K562 (cell line): Measurements from ENCODE around the gene VPS13D. TPM values are rescaled to one million over a fixed set of nuclear protein-coding genes. Genes with fewer than 3 reads are reported as not detected.

Source experiments
- ARID2 ChIP-seq: fragments of 450-650 bp; IDR thresholded peaks from 2 replicates; pipeline ENCODE4 v1.6.1; 2017; ENCODE audit warnings: antibody characterized with exemption, mild to moderate bottlenecking
- EHMT2 ChIP-seq: fragments of 450-650 bp; IDR thresholded peaks from 2 replicates; pipeline ENCODE4 v1.6.1; 2018; ENCODE audit warnings: antibody characterized with exemption
- ETV5 ChIP-seq: sonication (generic); formaldehyde crosslinking; IDR thresholded peaks from 2 replicates; pipeline ENCODE4 v1.4.0; 2020; ENCODE audit warnings: low read depth, mild to moderate bottlenecking, missing genetic modification reagents
- GATAD2B ChIP-seq: fragments of 450-650 bp; IDR thresholded peaks from 2 replicates; pipeline ENCODE4 v1.6.1; 2017; ENCODE audit warnings: mild to moderate bottlenecking, borderline replicate concordance
- NFYB ChIP-seq: IDR thresholded peaks from 2 replicates; pipeline ENCODE4 v1.6.1; 2011; ENCODE audit warnings: mild to moderate bottlenecking, moderate library complexity; ENCODE audit not compliant: insufficient read length; ENCODE audit errors: extremely low read depth
- POU5F1 ChIP-seq: fragments of 150-350 bp; IDR thresholded peaks from 2 replicates; pipeline ENCODE4 v1.6.1; 2014; ENCODE audit warnings: borderline replicate concordance, low read length, low read depth, mild to moderate bottlenecking; ENCODE audit not compliant: partially characterized antibody
- RBM39 ChIP-seq: fragments of 200-400 bp; formaldehyde crosslinking; optimal IDR thresholded peaks from 2 replicates; pipeline ENCODE3; 2018; ENCODE audit warnings: low read depth, low read length
- SMAD4 ChIP-seq: fragments of 250-450 bp; sonication (Bioruptor Pico); conservative IDR thresholded peaks from 2 replicates; pipeline ENCODE4 v1.8.0; 2021; ENCODE audit warnings: inconsistent platforms, mild to moderate bottlenecking, moderate library complexity
- SP1 ChIP-seq: sonication (generic); formaldehyde crosslinking; IDR thresholded peaks from 2 replicates; pipeline ENCODE4 v1.8.1; 2022; ENCODE audit warnings: mild to moderate bottlenecking, missing genetic modification reagents
- ZNF311 ChIP-seq: fragments of 250-450 bp; sonication (Bioruptor Pico); IDR thresholded peaks from 2 replicates; pipeline ENCODE4 v1.4.0; 2020; ENCODE audit warnings: mild to moderate bottlenecking, moderate library complexity
- ZNF561 ChIP-seq: fragments of 450-650 bp; formaldehyde crosslinking; conservative IDR thresholded peaks from 2 replicates; pipeline ENCODE4 v1.4.0; 2020; ENCODE audit warnings: mild to moderate bottlenecking, moderate library complexity
- ZSCAN32 ChIP-seq: fragments of 450-650 bp; formaldehyde crosslinking; IDR thresholded peaks from 2 replicates; pipeline ENCODE4 v1.4.0; 2020; ENCODE audit warnings: mild to moderate bottlenecking, moderate library complexity
- polyA plus RNA-seq, 8 experiments: library from polyadenylated mRNA; depleted of rRNA in 4 of 8; stranded (reverse) in 5 of 8; unstranded in 3 of 8; fragments of >200 nt; fragmentation: Nextera tagmentation in 2 of 8; fragmentation: Illumina TruSeq in 1 of 8; extraction: Ambion mirVana in 2 of 8; extraction: Trizol in 1 of 8; gene quantifications; 2 replicates each; pipeline versions ENCODE4 v1.2.1 to v1.2.3, GENCODE V29; 2011 to 2014; ENCODE audit warnings: inconsistent platforms in 1 of 8, missing spikeins in 1 of 8
- total RNA-seq, 7 experiments: library from RNA; depleted of rRNA in 6 of 7; stranded (reverse); fragments of >200 nt in 6 of 7; fragmentation: Illumina TruSeq in 2 of 7; extraction: Trizol in 2 of 7; gene quantifications; 2 replicates each; pipeline versions ENCODE4 v1.2.1 to v1.2.3, GENCODE V29; 2011 to 2021; ENCODE audit warnings: low replicate concordance in 1 of 7
- TF ChIP-seq, protein P1 (sequence below): fragments of 250-450 bp; sonication (Bioruptor Pico); IDR thresholded peaks from 2 replicates; pipeline ENCODE4 v1.9.0; 2021; ENCODE audit warnings: mild to moderate bottlenecking
- TF ChIP-seq, protein P2 (sequence below): fragments of 450-650 bp; IDR thresholded peaks from 2 replicates; pipeline ENCODE4 v1.7.0; 2016; ENCODE audit warnings: borderline replicate concordance
- TF ChIP-seq, protein P3 (sequence below): fragments of 450-650 bp; formaldehyde crosslinking; IDR thresholded peaks from 2 replicates; pipeline ENCODE4 v1.4.0; 2020; ENCODE audit warnings: mild to moderate bottlenecking, moderate library complexity
- TF ChIP-seq, protein P4 (sequence below): sonication (generic); formaldehyde crosslinking; IDR thresholded peaks from 2 replicates; pipeline ENCODE4 v1.8.1; 2023; ENCODE audit warnings: missing genetic modification reagents, mild to moderate bottlenecking, borderline replicate concordance
- TF ChIP-seq, protein P5 (sequence below): IDR thresholded peaks from 2 replicates; pipeline ENCODE4 v1.6.1; 2014; ENCODE audit warnings: antibody characterized with exemption

Gene VPS13D
- total and polyA plus RNA-seq, 9 of the 15 experiments (the other 6 are each of a cell fraction or from before 2014, with no cell fraction given), result 6.1 to 51.5 (median 38.5) TPM

DNA sequence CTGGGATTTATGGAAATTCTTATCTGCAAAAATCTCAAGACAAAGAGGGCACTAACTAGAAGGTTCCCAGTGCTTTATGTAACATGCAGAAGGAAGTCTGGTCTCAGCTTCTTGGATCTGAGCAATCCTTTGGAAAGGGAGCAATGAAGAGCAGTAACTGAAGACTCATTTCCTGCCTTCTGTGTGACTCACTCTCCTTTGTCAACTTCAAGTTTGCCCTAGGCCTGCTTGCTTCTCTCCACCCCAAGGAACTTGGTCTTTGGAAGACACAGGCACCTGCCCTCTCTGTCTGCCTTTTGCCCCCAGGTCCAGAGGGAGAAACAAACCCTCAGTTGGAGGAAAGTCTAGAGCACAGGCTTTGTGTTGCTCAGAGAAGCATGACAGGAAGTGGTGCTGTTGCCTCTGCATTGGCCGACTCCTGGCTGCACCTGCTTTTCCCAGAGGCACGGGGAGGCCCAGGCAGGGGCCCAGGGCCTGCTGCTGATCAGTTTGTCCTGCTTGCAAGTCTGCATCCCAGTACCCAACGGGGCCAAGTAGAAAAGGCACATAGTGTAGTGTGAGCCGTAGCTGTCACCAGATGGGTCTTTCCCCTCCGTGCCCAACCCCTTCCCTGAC, 251.0 kb downstream of the VPS13D start (continued):
- TF ChIP-seq ETV5 (CRISPR knock-in tag), result peak; percentile 81; the same call in 1 of the 2 replicates
- TF ChIP-seq, protein P1, sequence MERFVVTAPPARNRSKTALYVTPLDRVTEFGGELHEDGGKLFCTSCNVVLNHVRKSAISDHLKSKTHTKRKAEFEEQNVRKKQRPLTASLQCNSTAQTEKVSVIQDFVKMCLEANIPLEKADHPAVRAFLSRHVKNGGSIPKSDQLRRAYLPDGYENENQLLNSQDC (CRISPR knock-in tag), result no peak
- TF ChIP-seq SMAD4 (CRISPR knock-in tag), result 0 out of 2 replicates have a peak, but pooled peaks have one; percentile 76
- TF ChIP-seq, protein P2, sequence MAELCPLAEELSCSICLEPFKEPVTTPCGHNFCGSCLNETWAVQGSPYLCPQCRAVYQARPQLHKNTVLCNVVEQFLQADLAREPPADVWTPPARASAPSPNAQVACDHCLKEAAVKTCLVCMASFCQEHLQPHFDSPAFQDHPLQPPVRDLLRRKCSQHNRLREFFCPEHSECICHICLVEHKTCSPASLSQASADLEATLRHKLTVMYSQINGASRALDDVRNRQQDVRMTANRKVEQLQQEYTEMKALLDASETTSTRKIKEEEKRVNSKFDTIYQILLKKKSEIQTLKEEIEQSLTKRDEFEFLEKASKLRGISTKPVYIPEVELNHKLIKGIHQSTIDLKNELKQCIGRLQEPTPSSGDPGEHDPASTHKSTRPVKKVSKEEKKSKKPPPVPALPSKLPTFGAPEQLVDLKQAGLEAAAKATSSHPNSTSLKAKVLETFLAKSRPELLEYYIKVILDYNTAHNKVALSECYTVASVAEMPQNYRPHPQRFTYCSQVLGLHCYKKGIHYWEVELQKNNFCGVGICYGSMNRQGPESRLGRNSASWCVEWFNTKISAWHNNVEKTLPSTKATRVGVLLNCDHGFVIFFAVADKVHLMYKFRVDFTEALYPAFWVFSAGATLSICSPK, result no peak
- no peak for TF ChIP-seq RBM39
- TF ChIP-seq, protein P3, sequence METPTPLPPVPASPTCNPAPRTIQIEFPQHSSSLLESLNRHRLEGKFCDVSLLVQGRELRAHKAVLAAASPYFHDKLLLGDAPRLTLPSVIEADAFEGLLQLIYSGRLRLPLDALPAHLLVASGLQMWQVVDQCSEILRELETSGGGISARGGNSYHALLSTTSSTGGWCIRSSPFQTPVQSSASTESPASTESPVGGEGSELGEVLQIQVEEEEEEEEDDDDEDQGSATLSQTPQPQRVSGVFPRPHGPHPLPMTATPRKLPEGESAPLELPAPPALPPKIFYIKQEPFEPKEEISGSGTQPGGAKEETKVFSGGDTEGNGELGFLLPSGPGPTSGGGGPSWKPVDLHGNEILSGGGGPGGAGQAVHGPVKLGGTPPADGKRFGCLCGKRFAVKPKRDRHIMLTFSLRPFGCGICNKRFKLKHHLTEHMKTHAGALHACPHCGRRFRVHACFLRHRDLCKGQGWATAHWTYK (CRISPR knock-in tag), result no peak; the same call in 1 of the 2 replicates
- TF ChIP-seq ARID2, result no peak
- TF ChIP-seq, protein P4, sequence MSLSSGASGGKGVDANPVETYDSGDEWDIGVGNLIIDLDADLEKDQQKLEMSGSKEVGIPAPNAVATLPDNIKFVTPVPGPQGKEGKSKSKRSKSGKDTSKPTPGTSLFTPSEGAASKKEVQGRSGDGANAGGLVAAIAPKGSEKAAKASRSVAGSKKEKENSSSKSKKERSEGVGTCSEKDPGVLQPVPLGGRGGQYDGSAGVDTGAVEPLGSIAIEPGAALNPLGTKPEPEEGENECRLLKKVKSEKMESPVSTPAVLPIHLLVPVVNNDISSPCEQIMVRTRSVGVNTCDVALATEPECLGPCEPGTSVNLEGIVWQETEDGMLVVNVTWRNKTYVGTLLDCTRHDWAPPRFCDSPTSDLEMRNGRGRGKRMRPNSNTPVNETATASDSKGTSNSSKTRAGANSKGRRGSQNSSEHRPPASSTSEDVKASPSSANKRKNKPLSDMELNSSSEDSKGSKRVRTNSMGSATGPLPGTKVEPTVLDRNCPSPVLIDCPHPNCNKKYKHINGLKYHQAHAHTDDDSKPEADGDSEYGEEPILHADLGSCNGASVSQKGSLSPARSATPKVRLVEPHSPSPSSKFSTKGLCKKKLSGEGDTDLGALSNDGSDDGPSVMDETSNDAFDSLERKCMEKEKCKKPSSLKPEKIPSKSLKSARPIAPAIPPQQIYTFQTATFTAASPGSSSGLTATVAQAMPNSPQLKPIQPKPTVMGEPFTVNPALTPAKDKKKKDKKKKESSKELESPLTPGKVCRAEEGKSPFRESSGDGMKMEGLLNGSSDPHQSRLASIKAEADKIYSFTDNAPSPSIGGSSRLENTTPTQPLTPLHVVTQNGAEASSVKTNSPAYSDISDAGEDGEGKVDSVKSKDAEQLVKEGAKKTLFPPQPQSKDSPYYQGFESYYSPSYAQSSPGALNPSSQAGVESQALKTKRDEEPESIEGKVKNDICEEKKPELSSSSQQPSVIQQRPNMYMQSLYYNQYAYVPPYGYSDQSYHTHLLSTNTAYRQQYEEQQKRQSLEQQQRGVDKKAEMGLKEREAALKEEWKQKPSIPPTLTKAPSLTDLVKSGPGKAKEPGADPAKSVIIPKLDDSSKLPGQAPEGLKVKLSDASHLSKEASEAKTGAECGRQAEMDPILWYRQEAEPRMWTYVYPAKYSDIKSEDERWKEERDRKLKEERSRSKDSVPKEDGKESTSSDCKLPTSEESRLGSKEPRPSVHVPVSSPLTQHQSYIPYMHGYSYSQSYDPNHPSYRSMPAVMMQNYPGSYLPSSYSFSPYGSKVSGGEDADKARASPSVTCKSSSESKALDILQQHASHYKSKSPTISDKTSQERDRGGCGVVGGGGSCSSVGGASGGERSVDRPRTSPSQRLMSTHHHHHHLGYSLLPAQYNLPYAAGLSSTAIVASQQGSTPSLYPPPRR (CRISPR knock-in tag), result 0 out of 2 replicates have a peak, but pooled peaks have one; percentile 14
- TF ChIP-seq EHMT2, result 0 out of 2 replicates have a peak, but pooled peaks have one; percentile 20
- TF ChIP-seq, protein P5, sequence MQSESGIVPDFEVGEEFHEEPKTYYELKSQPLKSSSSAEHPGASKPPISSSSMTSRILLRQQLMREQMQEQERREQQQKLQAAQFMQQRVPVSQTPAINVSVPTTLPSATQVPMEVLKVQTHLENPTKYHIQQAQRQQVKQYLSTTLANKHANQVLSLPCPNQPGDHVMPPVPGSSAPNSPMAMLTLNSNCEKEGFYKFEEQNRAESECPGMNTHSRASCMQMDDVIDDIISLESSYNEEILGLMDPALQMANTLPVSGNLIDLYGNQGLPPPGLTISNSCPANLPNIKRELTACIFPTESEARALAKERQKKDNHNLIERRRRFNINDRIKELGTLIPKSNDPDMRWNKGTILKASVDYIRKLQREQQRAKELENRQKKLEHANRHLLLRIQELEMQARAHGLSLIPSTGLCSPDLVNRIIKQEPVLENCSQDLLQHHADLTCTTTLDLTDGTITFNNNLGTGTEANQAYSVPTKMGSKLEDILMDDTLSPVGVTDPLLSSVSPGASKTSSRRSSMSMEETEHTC, result no peak
- no peak for TF ChIP-seq NFYB
- no peak for TF ChIP-seq SP1 (CRISPR knock-in tag)
- no peak for TF ChIP-seq ZSCAN32 (CRISPR knock-in tag)
- TF ChIP-seq ZNF561 (CRISPR knock-in tag), result no peak
- peak; percentile 67; the same call in 1 of the 2 replicates for TF ChIP-seq ZNF311 (CRISPR knock-in tag)
- no peak for TF ChIP-seq POU5F1
- no peak for TF ChIP-seq GATAD2B
